Ovary (tissue), 3 donors: ENCODE measurements around the gene LCN2.

Source experiments
- EP300 ChIP-seq: sonication (generic); formaldehyde crosslinking; IDR thresholded peaks from one replicate; pipeline ENCODE4 v1.6.1; 2017; ENCODE audit warnings: antibody characterized with exemption
- POLR2A ChIP-seq: fragments of 450-650 bp; IDR thresholded peaks from one replicate; pipeline ENCODE4 v1.6.1; 2017; ENCODE audit warnings: antibody characterized with exemption, mild to moderate bottlenecking, moderate library complexity
- TF ChIP-seq, protein P1 (sequence below), 3 donors: fragments of 450-650 bp in 2 of 3; fragments of 200-600 bp in 1 of 3; IDR thresholded peaks; one replicate each; pipeline versions ENCODE4 v1.5.1 to v1.8.0; 2016 to 2022; ENCODE audit warnings: antibody characterized with exemption in 3 of 3, mild to moderate bottlenecking in 1 of 3
- donor health status: DM: no; HTN: no; CAD: no.

DNA sequence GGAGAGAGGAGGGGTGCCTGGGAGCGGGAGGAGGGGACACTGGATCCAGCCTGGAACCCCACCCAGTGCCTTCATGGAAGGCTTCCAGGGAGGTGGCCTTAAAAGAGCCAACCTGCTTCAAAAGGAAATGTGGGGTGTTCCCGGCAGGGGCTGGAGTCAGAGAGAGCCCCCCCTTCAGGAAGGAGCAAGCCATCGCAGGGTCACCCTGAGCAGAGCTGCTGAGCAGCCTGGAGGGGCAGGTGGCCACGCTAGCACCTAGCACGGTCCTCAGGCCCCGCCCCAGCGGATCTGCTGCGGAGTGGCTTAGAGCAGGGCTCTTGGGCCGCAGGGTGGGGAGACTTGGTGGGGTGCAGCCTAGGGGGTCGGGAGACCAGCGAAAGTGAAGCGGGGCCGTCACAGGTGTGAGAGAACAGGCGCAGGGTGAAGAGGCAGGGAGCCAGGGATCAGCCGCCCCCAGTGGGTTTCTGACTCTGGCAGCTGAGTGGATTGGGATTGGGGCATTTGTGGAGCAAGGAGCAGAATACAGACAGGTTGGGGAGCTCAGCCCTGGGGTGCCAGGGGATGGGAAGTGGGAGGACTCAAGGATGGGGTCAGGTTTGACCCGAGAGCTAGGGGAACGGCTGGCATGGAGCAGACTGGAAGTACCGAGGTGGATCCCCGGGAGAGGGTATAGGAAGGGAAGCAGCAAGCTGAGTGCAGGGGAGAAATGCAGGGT, 1.5 kb downstream of the LCN2 start:
- TF ChIP-seq POLR2A (no peak), EP300 (no peak)
- TF ChIP-seq, protein P1, sequence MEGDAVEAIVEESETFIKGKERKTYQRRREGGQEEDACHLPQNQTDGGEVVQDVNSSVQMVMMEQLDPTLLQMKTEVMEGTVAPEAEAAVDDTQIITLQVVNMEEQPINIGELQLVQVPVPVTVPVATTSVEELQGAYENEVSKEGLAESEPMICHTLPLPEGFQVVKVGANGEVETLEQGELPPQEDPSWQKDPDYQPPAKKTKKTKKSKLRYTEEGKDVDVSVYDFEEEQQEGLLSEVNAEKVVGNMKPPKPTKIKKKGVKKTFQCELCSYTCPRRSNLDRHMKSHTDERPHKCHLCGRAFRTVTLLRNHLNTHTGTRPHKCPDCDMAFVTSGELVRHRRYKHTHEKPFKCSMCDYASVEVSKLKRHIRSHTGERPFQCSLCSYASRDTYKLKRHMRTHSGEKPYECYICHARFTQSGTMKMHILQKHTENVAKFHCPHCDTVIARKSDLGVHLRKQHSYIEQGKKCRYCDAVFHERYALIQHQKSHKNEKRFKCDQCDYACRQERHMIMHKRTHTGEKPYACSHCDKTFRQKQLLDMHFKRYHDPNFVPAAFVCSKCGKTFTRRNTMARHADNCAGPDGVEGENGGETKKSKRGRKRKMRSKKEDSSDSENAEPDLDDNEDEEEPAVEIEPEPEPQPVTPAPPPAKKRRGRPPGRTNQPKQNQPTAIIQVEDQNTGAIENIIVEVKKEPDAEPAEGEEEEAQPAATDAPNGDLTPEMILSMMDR (IDR thresholded peaks at IDR 0.05) = no peak
